GM21529 (cell line): ENCODE results near the gene AATK.

Experiments
- ATAC-seq: cut with Tn5 transposase; IDR thresholded peaks from one replicate; pipeline ENCODE4 v1.9.1; 2021; ENCODE audit not compliant: unreplicated experiment

The AATK gene

DNA sequence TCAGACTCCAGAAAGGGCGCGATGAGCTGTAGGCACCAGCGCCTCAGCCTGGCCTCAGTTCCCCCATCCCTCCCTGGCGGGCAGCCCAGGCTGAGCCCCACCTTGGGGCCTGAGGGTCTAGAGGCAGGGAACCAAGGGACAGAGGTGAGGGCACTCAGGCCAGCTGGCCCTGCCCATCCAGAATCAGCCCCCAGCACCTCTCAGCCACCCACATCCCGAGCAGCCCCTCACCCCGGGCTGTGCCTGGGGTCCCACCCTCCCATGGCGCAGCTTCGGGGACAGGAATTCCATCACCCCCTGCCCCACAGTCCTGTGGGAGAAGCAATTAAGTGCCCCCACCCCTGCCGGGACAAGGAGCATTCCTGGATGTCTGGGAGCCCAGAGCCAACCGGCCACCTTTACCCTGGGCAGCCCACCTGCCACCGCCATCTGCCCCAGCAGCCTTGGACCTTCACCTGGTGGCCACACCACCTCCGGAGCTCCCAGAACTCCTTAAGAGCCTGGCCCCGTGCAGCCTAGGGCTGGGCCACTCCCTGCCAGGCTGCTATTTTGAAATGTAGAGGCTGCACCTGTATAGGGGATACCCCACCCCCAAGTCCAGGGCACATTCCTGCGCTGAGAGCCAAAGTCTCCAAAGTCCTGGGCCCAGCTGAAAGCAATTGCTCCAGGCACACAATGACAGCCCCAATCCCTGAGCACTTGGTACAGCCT is 34.4 kb downstream of the AATK start:
- ATAC-seq, result no peak

DNA sequence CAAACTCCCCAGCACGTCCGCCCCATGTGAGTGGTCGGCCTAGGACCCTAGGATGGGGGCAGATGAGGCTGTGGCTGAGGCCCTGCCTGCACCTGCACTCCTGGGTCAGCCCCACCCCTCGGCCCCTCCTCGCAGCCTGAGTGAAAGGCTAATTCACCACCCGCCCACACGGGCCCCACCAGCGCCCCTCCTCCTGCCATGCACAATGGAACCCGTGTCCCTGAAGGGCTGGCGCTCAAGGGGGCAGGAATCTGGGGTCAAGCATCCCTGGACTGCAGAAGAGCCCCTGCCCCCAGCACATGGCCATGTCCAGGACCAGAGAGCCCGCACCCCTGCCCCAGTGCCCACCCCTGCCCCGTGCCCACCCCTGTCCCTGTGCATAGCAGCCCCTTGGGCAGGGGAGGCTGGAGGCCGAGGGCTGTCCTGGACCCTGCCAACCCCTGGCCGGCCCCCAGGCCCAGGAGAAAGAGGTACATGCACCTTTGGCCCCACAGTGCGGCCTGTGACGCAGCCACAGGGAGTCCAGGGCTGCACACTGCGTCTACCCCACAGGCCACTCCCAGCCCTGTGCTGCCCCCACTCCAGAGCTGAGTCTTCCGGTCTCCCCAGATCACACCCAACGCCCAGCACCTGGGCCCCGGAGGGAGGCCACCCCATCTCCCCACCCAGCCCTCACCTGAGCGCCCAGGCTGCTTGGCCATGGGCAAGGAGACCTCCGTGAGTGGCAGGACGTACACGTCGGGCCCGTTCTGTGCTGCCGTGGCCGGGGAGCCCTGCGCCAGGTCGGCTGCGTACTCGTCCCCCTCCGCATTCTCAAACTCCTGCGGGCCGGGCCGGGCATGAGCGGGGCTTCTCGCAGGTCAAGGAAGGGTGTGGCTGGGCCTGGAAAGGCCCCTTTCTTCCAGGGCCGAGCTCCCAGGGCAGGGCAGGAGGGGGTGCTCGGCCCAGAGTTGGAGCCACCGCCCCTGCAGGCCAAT is 35.3 kb downstream of the AATK start:
- ATAC-seq, result no peak

DNA sequence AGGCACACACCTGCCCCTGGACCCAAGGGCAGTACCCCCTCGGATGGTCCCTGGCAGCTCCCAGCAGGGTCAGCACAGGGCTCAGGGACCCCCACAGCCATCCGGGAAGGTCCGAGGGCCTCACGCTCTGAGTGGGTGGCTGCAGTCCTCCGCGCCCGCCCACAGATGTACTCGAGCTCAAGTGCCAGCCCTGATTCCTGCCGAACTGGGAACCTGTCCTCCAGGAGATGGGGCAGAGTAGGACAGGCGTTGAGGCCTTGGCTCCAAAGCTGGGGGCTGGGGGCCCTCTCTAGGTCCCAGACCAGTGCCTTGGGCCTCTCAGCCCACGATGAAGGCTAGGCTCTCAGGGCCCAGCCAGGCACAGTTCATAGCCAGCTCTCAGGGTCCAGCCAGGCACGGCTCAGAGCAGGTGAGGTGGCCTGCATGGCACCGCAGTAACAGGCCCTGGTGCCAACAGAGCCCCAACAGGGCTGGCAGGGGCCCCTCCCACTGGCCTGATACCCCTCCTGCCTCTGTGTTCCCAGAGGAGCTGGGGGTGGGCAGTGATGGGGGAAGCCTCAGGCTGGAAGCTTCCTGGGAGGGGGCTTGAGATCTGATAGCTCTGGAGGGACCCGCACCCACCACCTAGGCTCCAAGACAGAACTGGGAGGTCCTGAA is 36.2 kb downstream of the AATK start:
- no peak for ATAC-seq

DNA sequence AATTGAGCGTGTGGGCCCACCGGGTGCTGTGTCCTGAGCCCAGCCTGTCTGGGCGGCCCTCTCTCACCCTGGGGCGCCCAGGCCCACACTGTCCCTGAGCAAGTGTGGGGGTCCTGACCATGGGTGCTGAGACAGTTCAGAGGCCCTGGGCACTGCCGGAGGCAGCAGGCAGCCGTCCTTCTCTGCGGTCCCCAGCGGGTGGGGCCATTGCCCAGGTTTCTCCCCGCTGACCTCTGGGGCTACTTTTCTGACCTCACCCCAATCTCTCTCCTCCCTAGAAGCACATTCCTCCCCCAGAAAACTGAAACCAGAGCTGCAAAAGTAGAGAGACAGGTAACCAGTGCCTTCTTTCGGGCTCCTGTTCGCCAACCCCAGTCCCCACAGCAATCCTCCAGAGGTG is 36.7 kb downstream of the AATK start:
- no peak for ATAC-seq

DNA sequence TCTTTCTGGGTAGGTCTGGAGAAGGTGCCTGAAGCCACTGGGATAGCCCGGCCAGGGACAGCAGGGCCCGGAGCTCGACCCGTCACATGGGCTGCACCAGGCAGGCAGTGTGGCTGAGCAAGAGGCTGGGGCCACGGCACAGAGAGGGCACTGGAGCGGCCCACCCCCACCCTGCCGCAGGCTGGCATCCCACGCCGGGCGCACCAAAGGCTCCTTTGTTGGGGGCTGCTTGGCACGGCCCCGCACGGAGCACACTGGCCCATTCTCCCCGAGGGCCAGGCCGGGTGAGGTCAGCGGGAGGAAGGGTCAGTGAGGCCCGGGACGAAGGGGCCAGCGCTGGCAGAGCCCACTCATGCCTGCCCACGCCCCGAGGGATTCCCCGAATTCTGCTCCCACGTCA is 37.2 kb downstream of the AATK start:
- no peak for ATAC-seq

DNA sequence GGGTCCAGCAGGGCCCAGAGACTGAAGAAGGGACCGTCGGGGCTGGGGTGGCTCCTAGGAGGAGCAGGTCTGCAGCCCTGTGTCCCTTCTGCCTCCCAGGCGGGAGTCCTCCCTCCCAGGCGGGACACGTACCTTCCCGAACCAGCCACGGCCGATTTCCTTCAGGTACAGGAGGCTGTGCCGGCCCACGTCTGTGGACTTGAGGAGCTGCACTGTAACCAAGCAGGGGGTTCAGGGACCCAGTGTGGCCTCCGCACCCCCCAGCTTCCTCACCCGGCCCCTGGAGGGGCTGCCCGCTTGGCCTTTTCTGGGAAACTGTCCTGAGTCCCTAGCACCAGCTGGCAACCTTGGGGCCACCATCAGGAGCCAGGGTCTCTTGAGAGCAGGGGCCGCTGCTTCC is 37.7 kb downstream of the AATK start:
- no peak for ATAC-seq

DNA sequence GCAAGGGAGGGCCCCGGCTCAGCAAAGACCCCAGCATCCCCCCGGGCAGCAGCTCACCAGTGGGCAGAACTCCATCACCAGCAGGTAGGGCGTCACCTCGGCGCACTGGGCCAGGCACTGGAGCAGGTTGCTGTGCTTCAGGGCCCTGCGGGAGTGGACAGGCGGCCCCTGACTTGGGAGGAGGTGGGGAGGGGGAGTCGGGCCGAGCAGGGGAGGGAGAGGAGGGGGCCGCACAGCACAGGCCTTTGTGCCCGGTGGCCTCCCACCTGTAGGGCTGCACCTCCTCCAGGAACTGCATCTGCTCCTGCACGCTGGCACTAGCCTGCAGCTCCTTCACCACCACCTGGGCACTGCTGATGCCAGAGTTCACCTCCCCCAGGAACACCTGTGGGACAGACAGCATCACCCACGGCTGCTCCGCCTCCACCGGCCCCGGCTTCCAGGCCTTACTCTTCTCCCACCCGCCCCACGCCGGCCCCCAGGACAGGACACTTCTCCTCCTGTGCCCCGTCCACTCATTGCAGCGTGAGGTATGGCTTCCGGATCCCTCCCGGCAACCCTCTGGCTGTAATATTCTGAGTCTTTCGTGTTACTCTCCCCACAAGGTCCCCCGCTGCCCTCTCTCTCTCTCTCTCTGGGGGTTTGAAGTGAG is 38.4 kb downstream of the AATK start:
- no peak for ATAC-seq

DNA sequence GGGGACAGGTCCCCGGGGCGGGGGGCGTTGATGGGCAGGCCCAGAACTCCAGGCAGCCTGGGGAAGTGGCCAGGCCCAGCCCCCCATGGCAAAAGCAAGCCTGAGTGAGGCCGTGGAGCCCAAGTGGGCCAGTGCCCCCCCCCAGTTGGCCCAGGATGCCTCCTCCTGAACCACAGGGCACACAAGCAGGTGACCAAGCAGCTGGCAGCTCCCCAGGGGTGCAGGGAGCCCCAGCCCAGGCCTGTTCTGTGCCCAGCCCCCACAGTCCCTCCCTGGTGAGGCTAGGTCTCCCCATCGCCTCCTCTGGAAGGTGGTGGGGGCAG is 38.9 kb downstream of the AATK start:
- no peak for ATAC-seq

DNA sequence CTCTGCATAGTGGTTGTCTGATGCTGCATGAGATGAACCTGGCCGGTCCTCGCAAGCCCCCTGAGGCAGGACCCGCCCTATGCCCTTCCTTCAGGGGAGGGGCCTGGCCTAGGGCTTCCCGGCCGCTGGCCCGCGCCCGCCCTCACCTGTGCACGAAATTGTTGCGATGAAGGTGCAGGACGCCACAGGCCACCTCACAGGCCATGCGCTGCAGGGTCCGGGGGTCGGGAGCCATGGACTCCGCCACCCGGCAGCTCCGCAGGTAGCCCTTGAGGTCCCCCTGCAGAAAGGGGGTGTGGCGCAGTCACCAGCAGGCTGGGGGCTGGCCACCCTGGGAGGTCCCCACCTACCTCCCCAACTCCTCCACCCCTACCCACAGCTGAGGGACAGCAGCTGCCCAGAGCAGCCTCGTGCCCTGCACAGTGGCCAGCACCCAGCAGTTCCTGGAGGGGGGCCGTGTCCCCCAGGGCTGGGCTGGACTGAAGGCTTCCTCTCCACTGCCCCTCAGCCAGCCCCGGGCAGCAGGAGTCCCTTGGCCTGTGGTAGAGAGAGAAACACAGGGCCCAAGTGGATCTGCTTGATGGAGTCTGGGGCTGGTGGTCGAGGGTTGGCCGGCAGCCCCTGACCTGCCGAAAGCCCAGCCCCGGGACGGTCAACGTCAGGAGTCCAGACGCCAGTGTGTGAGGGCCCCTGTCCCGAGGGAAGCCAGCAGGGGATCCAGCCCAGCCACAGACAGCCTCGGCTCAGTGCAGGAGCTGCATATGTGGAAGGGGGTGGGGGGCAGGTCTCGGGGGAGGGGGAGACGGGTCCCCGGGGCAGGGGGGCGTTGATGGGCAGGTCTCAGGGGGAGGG is 39.5 kb downstream of the AATK start:
- no peak for ATAC-seq

DNA sequence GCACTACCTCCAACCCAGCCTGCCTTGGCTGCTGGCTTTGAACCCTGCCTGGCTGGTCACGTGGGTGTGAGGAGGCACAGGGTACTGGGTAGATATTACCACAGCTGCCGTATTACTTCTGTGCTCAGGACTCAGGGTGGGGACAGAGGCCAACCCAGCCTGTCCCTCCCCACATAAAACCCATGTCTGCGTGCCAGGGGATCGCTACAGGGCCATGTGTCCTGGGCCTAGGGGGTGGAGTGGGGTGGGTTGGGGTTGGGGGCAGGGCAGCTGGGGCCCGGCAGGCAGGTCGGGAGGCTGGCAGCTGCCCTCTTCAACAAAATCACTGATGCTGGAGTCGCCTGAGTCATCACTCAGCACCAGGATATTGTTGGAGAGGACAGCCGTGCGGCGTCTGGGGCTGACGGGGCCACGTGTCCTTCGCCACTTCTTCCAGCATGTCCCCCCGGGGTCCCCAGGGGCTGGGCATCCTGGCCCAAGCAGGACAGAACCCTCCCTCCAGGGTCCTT is 40.4 kb downstream of the AATK start:
- ATAC-seq, result no peak

DNA sequence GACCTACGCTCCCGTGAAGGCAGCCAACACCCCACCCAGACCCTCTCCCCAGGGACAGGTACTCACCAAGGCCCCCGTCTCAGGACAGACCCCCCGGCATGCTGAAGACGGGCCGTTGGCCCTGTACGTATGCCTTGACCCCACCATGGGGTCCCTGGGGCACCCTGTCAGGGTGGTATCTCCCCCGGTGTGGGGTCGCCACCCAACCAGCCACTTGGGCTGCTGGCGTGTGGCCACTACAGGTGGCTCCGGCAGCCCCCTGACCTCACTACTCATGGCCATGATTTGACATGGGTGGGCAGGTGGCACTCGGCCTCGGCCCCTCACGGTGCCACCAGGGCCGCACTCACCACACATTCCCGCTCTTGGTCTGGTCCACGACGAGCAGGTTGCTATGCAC is 41.6 kb downstream of the AATK start:
- ATAC-seq, result no peak

DNA sequence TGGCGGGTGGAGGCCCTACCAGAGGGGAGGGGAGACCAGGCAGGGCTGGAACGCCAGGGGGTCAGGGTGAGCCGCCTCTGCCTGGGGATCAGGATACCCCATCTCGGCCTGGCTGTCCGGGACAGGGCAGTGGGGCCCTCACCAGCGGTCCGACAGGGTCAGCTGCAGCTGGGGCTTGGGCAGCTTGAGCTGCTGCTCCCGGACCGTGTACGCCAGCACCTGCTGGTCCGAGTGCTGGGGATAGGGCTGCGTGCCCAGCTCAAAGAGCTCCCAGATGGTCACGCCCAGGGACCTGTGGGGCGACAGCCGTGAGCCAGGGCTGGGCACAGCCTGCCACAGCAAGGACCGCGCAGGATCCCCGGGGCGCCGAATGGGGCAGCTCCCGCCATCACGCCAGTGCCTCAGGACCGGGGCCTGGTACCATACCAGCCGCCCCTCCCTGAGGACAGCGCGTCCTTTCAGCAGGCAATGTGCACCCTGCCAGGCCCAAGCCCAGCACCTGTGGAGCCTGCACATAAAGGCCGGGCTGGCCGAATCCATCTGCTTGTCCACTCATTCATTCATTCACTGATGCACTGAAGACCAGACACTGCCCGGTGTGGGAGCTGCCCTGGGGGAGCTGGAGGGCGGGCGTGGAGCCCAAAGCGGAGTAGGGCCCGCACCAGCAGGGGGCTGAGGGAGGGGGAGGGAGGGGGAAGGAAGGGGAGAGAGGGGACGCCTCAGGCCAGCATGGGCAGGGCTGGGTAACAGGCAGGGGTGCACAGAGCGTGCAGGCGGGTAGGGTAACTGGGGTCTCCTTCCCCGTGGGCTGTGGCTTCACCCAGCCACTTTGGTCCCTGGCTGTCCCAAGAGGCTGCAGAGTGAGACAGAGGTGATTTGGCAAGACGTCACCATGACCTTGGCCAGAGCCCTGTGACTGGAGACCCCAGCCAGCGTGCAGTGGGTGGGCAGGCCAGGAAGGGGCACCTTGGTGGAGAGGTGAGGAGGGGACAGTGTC is 42.7 kb downstream of the AATK start:
- no peak for ATAC-seq

DNA sequence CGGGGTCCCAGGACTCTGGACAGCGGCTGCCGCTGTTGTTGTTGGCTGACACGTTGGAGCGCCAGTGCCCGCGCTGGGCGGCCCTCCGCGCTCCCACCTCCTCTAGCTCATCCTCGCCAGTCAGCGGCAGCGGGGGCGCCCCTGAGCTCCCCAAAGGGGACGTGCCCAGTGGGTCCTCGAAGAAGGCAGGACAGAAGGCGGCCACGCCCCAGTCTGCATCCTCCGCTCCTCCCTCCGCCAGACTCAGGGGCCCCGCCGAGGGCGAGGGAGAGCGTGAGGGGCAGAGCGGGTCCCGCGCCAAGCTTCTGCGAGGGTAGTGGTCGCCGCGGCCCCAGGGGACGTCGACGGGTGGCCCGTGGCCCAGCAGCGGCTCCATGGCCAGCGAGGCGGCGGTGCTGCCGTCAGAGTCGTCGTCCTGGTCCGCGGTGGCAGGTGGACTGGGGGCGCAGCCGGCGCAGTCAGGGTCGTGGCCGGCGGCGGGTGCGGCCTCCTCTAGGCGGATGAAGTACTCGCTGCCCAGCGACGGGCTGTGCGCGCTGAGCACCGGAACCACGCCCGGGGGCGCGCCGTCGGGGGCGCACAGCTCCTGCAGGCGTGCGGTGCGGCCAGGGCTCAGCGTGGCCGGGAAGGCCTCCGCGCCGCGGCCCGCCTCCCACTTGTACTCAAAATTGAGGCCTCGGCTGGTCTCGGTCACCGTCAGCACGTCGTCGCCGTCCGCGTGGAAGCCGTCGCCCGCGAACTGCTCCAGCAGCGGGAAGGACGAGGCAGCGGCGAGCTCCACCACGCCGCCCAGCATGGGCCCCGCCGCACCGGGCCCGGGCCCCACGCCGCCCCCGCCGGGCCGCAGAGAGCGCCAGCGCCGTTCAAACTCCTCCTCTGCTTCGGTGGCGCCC is 43.9 kb downstream of the AATK start:
- no peak for ATAC-seq

DNA sequence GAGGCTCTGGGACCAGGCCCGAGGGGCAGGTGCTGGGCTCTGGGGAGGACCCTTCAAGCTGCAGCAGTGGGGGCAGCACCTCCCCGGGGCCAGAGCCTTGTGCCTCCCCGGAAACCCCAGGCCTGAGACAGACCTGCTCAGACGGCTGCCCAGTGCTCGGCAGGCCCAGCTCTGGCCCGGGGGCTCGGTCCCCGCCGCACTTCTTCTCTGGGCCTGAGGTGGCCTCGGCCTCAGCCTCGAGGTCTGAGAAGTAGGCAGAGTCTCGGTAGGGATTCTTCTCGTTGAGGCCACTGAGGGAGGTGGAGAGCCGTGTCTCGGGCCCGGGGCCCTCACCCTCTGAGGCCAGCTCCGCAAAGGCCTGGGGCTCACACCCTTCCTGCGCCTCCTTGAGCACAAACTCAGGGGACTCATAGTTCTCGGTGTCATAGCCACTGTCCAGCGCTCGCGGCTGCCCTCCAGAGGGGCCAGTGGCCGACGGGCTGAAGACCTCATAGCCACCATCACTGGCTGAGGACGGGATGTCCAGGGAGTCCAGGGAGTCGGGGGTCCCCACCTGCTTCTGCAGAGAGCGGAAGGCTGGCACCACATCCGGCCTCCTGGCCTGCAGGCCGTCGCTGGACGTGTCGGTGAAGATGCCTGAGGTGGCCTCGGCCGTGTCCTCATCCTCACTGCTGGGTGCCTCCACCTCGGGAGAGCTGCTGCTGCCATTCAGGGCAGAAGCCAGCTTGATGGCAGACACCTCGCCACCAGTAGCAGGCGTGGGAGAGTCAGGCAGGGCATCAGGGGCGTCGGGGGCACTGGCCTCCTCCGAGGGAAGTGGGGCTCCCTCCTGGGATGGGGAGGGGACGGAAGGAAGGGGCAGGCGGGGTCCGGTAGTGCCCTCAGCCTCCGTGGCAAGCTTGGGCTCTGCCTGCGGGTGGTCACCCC is 45.1 kb downstream of the AATK start:
- ATAC-seq, result no peak

DNA sequence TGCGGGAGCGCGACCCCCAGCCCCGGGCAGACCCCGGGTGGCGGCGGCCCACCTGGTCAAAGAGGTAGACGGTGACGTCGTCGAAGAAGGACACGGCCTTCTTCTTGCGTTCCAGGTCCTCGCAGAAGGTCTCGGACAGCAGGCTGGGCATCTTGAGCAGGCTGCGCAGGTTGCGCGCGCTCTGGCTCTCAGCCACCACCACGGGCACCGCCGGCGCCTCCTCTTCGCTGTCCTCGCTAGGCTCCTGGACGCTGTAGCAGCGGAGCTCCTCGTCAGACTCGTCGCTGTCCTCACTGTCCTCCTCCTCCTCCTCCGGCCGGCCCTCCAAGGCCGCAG is 45.9 kb downstream of the AATK start:
- ATAC-seq, result no peak

DNA sequence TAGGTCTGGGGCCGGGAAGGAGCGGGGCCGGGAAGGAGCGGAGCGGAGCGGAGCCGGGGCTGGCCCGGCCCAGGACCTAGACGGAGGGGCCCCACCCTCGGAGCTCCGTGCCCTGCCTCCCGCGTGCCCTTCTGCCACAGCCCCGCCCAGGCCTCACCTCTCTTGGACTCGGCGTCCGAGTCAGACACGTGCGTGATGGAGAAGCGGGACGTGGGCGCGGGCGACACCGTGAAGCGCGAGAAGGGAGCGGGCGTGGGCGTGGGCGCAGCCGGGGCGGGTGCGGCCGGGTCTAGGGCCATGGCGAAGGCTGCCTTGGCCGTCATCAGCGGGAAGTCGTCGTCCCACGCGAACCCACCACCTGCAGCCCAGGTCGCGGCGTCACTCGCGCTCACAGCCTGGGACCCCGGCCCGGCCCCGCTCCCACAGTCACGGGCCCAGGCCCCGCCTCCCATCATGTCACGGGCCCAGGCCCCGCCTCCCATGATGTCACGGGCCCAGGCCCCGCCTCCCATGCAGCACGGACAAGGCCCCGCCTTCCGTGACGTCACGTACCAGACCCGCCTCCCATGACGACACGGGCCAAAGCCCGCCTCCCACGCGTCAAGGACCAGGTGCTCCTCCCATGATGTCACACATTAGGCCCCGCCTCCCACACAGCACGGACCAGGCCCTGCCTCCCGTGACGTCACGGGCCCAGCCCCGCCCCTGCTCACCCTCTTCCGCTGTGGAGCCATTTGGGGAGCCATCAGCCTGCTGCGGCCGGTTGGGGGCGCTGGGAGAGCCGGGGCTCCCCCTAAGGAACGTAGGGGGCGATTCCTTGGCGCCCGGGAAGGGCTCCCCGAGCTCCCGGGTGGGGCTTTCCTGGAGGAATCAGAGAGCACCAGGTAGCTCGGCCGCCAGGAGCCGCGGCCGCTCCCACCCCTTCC is 46.5 kb downstream of the AATK start:
- no peak for ATAC-seq
